GM21723 (cell line): ENCODE results near the gene GRID1.

Experiments used
- ATAC-seq: cut with Tn5 transposase; IDR thresholded peaks from one replicate; pipeline ENCODE4 v1.9.1; 2021; ENCODE audit warnings: mild to moderate bottlenecking, moderate library complexity; ENCODE audit not compliant: unreplicated experiment

Gene GRID1

DNA sequence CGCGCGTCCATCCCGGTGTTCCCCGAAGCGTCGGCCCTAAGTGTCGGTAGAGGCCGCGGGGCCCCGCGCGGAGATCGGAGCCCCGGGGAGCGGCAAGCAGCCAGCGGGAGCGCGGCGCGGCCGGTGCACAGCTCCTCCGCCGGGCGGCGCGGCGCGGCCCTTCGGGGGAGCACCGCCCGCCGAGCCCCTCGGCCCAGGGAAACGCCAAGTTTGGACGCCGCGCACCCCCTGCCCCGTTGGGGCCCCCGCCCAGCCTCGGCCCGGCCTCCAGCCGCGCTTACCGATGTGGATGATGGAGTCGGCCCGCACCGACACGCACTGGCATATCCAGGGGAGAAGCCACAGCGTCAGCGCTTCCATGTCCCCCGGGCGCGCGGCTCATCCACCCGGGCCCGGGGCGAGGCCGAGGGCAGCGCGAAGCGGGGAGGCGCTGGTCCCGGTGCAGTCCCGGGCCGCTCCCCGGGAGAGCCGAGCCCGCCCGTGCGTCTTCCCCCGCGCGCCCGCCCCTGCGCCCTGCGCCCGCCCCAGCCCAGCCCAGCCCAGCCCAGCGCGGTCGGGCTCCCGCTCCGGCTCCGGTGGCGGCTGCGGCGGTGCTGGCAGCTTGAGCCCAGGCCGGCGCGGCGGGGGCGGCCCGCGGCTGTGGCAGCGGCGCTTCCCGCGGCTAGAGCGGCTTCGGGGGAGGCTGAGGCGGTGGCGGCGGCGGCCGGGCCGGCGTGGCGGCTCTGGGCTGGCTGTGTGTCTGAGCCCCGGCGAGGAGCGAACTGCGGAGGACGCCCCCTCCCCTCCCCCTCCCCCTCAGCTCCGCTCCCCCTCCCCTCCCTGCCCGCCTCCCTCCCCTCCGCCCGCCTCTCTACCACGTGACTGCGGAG lies at the start of gene GRID1:
GRID1 (minus strand) TSS at position 763 of the 869 bp plus-strand sequence.
- peak; percentile 39 for ATAC-seq

DNA sequence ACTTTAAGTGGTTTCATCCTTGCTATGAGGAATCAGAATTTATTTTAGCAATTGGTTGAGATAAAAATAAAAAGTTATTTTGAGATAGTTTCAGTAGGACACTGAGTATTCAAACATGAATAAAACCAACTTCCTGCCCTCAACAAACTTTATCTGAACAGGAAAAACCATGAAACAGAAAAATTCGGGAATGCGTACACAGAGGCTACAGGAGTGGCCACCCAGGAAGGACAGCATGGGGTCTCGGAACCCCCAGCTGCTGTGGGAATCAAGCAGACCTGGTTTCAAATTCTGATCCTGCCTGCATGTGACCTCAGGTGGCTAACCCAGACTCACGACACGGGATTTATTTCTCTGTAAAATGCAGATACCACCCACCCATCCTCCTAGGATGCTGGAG lies 49.0 kb upstream of the GRID1 start:
- no peak for ATAC-seq

DNA sequence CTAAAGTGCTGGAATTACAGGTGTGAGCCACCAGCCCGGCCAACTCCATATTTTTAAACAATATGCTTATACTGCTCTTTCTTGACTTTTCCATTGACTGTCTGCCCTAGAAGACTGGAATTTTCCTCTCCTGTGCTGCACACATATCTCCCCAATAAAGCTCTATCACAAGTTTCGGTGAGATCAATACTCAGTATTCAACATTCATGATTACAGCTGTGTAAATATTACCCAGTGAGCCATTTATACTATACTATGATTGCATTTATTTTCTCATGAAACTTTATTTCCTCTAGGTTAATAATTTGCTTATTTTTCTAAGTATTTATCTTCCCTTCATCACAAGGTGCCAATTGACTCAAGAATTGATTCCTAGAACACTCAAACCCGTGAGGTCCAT lies 48.5 kb upstream of the GRID1 start:
- no peak for ATAC-seq

DNA sequence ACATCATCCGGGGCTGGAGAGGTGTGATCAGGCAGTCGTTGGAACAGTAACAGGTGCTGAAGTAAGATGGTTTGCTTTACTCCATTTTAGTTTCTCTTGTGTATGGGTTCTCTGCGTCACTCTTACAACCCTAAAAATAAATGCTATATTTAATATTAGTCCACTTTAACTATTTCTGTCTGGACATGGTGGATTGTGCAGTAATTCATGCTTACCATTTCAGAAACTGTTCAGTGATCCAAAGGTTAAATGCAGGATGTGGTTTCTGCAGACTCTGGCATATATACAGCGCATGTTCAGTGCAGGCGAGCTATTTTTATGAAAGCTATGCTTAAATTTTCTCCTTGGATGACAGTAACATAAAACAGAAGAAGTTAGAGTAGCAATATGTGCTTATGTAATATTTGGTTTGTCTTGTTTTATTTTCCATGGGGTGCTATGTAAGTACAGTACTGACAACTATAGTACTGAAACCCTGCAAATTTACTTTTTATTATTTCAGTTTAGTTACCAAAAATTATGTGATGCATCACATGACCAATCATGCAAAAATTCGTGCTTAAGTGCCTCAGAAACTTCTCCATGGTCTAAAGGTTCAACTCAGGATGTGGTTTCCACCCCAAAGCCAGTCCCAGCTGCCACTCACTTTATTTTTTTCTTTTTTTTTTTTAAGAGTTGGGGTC lies 46.6 kb upstream of the GRID1 start:
- peak; percentile 71 for ATAC-seq

DNA sequence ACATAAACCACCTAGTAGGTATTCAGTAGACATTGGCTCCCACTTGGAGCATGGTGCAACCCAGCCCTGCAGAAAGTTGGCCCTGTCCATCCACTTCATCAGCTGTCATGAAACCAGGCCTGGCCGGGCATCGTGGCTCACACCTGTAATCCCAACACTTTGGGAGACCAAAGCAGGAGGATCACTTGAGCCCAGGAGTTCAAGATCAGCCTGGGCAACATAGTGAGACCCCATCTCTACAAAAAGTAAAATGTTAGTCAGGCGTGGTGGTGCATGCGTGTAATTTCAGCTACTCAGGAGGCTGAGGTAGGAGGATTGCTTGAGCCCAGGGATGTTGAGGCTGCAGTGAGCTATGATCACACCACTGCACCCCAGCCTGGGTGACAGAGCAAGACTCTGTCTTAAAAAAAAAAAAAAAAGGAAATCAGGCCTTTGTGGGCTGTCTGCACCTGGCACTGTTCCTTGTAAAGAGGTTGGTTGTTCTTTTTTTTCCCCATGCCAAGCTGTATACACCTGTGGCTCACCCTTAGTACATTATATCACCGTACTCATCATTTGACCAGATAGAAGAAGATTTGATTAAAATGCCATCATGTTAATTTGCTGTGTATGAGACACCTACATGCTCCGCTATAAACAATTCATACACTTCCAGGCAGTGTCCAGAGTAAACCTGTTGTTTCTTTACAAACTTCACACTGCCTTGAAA lies 45.4 kb upstream of the GRID1 start:
- ATAC-seq = no peak

DNA sequence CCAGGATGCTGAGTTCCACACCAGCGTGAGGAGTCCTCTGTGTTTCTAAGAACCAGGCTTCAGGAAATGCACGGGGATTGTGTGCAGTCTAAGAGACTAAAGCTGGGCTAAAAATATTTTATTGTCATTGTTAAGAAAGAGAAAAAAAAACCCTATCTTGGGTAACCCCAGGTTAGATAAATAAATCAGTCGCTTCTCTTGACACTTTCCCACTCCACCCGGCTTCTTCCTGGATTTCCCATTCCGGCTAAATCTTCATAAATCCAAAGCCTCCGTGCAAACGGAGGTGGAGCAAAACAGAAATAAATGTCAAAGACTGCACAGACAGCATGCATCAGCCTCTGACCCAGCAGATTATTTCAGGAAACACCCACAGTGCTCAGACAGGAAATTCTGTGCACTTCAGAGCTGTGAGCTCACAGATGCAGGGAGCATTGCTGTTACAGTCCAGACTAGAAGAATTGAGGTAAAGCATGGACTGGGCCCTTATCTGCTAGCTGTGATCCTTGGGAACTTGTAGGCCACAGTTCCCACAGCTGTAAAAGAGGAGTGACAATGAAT lies 44.8 kb upstream of the GRID1 start:
- peak; percentile 64 for ATAC-seq

DNA sequence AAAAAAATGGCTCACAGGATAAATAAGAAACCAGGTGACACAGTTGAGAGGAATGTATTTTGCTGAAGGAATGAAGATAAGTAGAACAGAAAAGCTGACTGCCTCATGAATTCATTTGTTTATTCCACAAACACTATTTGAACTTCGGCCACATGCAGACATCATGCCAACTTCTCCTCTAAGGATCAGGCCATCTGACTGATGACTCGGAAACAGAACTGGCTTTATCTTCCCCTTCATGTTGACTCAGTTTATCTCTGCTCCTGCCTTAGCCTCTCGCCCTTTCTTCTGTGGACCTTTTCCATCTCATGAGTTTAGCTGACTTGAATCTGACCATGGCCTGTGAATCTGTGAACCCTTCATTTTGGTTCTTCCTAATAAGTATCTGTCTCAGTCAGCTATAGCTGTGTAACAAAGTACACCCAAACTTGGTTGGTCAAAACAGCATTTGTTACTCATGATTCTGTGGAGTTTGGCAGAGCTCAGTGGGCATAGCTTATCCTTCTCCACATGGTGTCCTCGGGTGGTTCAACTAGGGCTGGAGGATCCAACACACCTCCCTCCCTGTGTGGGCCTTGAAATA lies 44.0 kb upstream of the GRID1 start:
- no peak for ATAC-seq

DNA sequence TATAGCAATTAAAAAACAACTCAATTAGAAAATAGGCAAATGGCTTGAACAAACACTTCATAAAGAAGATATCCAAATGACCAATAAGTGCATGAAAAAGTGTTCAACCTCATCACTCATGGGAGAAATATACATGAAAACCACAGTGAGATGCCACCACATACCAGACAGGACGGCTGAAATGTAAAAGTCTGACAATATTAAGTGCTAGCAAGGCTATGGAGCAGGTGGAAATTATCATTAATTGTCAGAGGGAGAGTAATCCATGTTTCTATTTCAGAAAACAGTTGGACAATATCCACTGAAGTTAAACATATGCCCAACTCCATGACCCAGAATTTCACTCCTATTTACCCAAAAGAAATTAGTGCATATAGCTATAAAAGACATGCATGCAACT lies 42.6 kb upstream of the GRID1 start:
- ATAC-seq = no peak

DNA sequence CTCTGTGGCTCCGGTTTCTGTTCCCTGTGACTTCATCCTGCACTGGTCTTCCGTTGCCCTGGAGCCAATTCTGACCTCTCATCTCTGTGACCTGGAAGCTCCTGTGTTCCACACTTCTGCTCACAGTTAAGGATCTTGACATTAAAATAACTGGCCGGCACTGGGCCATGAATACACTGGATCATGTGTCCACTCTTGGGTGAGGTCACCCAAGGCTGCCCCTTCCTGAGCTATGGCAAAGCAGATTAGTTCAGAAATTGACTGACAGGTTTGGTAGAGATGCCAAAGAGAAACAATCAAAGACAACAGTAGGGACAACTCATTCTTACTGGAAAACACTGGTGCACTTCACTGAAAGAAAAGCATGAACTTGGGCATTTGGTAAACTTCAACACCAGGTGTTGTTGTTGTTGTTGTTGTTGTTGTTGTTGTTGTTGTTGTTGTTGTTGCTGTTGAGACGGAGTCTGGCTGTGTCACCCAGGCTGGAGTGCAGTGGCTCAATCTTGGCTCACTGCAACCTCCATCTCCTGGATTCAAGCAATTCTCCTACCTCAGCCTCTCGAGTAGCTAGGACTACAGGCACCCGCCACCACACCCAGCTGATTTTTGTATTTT lies 36.7 kb upstream of the GRID1 start:
- ATAC-seq = no peak

DNA sequence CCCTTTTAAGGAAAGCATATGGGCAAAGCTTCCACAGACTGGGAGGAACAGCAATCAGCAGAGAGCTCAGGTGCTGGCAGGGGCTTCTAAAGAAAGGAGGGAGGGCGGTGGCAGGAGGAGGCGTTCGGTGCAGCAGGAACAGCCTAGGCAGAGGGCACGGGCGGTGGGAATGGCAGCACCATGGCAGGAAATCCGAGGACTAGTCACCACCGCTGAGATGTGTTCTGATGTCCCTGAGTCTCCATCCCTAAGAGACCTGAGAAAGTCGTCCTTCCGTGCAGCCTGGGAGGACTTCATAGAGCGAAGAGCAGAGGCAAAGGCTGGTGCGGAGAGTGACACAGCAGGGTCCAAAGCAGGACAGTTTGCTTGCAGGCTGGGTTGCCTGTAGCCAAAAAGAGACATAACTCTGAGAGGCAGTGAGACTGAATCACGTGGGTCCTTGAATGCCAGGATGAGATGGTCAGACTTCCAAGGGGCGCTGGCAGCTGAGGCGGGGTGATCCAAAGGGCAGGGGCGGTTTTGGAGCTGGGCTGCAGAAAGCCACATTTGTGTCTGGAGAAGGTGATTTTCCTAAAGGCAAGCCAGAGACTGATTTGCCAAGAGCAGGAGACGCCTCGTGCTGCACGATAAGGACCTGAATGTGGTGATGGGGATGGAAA lies 35.8 kb upstream of the GRID1 start:
- ATAC-seq = no peak

DNA sequence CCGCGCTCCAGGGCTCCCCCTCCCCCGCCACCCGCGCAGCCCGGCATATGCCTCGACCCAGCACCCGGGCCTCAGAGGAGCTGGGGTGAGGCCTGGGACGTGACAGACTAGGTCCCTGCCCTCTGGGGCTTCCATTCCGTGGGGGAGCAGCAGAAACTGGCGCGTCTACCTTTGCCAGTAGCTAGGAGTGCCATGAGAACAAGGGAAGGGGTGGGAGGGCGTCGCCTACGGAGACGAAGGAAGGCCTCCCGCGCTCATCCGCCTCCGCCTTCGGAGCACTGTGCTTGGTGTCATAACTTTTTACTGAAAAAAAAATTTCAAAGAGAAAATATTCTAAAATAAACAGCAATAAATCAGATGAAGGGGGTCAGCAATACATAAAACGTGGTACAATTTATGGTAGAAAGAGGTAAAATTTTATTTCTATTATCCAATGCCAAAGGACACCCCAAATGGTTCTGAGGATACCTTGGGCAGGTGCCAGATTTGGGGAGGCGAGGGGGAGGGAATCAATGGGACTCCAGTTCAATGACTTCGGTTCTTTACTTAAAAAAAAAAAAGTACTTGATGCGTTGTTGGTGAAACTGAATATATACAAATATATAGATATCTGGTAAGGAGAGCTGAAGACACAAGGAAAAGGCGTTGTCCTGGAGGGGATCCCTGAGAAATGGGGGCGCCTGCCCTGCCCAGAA lies 35.1 kb upstream of the GRID1 start:
- peak; percentile 11 for ATAC-seq

DNA sequence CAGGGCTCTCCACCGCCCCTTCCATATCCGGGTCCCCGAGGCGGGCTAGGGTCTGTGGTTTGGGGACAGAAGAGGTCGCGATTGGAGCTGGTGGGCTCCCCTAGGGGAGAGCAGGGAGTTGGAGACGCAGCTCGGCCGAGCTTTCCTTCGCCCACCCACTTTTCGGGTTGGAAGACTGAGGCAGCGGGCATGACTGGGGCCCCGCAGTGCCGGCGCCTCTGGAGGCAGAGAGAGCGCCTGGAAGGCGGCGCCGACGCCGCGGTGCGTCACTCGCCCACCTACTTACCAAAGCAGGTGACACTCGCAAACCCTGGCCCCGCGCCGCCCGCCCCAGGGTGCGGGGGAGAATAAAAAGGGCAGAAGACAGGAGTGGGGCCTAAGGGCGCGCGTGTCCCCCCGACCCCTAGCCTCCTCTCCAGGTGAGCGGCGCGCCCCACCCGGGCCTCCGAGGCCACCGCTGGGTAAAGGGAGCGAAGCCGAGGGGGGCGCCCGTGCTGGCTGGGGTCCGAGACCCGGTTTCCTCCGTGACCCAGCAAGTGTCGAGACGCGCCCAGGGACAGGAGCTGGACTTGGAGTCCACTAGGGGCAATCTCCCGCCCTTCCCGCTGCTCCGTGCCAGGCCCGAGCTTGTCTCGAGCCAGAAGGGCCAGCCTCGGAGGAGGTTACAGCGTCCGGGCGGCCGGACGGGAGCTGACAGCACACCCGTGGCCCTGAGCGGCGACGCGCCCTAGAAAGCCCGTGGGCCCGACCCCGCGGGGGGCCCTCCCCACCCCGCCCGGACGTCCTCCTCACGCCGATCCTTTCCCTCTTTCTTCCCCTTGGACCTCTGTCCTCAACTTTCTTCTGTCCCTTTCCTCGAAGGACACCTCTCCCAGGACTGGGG lies 34.4 kb upstream of the GRID1 start:
- ATAC-seq = peak; percentile 52

DNA sequence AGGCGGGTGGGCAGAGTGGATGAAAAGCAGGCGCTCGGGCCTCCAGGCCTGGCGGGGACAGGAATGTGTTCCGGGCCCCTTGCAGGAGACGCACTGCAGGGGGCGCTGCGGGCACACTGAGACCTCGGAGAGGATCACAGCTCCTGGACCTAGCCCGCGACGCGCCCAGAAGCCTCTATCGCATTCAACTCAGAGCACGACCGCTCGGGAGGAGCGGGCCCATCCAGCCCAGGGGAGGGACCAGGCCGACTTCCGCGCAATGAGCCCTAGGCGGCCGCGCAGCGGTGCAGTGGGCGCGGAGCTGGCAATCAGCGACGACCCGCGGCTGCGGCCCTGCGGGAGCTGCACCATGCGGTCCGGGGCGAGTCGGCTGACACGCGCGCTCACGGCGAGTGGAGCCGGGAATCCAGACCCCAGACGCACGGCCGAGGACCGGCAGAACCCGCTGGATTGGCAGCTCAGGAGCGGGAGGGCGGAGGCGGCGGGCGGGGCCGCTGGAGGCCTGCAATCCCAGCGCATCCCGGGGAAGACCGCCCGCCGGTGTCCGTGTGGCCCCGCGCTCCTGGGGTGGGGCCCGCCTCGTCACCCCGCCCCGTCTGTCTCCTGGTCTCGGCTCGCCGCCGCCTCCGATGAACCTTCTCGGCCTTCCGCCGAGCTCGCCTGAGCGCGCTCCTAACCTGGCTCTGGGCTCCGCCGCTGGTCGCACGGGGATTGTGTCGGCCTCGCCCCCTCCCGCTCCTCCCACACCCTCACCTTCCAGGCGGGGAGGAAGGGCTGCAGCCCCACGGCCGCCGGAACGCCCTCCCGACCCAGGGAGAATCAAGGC lies 33.5 kb upstream of the GRID1 start:
- ATAC-seq = peak; percentile 85

DNA sequence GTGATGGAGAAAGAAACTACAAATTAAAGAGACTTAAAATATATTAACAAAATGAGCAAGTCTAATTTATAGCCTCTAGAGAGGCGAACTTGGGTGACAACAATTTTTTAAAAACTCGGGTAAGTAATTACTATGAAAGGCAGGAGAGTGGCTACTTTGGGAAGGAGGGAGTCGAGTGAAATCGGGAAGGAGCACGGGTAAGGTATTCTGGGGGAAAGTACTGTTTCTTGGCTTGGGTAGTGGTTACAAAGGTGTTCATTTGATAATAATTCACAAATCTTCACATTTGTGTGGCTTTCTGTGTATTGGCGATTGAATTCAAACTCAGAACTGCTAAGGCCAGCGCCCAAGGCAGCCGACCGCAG lies 32.9 kb upstream of the GRID1 start:
- ATAC-seq = no peak

DNA sequence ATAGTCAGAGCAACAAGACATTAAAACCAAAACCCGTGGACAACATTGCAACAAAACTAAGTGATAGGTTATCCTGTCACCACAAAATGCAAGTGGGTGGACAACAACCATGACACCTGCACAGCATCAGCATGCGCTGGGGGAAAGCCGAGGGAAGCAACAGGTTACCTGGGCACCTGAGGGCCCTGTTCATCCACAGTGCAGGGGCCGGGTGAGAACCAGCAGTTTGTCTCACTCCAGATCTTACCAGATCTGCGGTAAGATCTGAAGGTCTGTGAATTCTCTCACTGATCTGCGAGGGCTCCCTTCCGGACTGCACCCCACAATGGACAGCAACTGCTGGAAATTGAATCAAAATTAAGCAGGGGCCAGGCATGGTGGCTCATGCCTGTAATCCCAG lies 30.5 kb upstream of the GRID1 start:
- ATAC-seq = no peak

DNA sequence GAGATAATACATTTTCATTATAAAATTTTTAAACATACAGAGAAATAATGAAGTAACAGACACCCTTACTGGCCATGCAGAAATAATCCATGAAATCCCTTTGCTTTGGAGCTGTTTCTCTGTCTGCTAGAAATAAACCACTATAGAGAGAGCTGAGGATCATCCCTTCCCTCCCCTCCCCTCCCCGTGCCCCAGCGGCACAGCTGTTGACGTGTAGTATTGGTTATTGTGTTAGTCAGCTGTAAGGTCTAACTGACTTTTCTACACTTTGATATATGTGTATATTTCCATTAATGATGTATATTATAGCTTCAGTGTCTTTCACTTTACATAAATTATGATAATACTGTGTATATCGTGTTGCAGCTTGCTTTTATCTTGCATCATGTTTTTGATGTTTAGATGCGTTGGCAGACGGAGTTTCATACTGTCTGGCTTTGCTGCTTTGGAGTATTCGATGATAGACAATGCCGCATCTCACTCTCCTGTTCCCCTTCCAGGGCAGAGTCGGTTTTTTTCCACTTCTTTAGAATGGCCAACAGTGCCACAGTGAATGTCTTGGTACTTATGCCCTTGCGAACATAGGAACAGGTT lies 27.4 kb upstream of the GRID1 start:
- no peak for ATAC-seq

DNA sequence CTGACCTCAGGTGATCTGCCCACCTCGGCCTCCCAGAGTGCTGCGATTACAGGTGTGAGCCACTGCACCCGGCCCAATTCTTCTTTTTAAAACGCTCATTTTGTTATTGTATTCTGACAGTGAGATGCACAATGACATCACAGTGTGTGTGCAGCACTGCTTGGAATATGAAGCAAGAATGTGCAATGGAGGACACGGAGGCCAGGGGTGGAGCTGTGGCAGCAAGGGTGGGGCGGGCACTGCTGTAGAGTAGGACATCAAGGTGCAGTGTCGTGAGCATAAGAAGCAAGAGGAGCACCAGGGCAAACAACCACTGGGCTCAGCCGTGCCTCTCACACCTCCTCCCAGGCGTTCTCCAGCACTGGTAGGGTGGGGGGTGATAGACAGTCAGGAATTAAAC lies 26.8 kb upstream of the GRID1 start:
- no peak for ATAC-seq
